Glutamatergic neuron (in vitro differentiated cells): ENCODE results near the gene EIF2AK2. TPM values are rescaled to one million over a fixed set of nuclear protein-coding genes. Genes with fewer than 3 reads are reported as not detected.

Experiments
- DNase-seq: peaks from one replicate; pipeline ENCODE4 v3.0.0; 2022
- H3K27ac Mint-ChIP-seq: one replicate; pipeline ENCODE4 v1.8.0; 2020; ENCODE audit warnings: mild to moderate bottlenecking, mixed read lengths, inconsistent platforms; ENCODE audit not compliant: unreplicated experiment
- H3K27me3 Mint-ChIP-seq: one replicate; pipeline ENCODE4 v1.8.0; 2020; ENCODE audit warnings: mild to moderate bottlenecking, moderate library complexity, mixed read lengths, inconsistent platforms; ENCODE audit not compliant: unreplicated experiment
- H3K36me3 Mint-ChIP-seq: one replicate; pipeline ENCODE4 v1.8.0; 2020; ENCODE audit warnings: mild to moderate bottlenecking, mixed read lengths, inconsistent platforms; ENCODE audit not compliant: unreplicated experiment
- H3K4me1 Mint-ChIP-seq: one replicate; pipeline ENCODE4 v1.8.0; 2020; ENCODE audit warnings: mild to moderate bottlenecking, low read depth, mixed read lengths, inconsistent platforms; ENCODE audit not compliant: unreplicated experiment
- H3K4me3 Mint-ChIP-seq: one replicate; pipeline ENCODE4 v1.8.0; 2020; ENCODE audit warnings: mild to moderate bottlenecking, mixed read lengths, inconsistent platforms; ENCODE audit not compliant: unreplicated experiment
- H3K9me3 Mint-ChIP-seq: one replicate; pipeline ENCODE4 v1.8.0; 2020; ENCODE audit warnings: mild to moderate bottlenecking, moderate library complexity, mixed read lengths, inconsistent platforms; ENCODE audit not compliant: unreplicated experiment
- CTCF ChIP-seq: fragments of 200-600 bp; sonication (generic); IDR thresholded peaks from one replicate; pipeline ENCODE4 v1.5.0; 2021; ENCODE audit not compliant: partially characterized antibody, unreplicated experiment
- total RNA-seq: library from RNA; stranded (reverse); fragmentation: NEBNext Ultra II Directional; extraction: Animal tissue kit (Norgen Biotek cat#: 25700); gene quantifications from one replicate; pipeline ENCODE4 v1.2.1, GENCODE V29; 2021; ENCODE audit not compliant: unreplicated experiment

Gene EIF2AK2
- total RNA-seq, 1 donor from 2014 or later, result 8.7 TPM

GRCh38 chr2:37102588-37102987 lies 54.2 kb downstream of the EIF2AK2 start:
- Mint-ChIP-seq H3K4me1 (peaks cover 6% of the 10 kb centered on the region), H3K27me3 (no peaks in the 10 kb centered on the region), H3K27ac (no peak overlapping the region), H3K9me3 (peaks cover 2% of the 10 kb centered on the region), H3K4me3 (no peak overlapping the region), H3K36me3 (no peaks in the 10 kb centered on the region)
- no peak for TF ChIP-seq CTCF
- DNase-seq, result no peak

- H3K36me3 Mint-ChIP-seq, result no peaks in the 10 kb centered on the region
- no peak overlapping the region for H3K4me3 Mint-ChIP-seq
- TF ChIP-seq CTCF, result no peak
- no peak overlapping the region for H3K27ac Mint-ChIP-seq
- no peak for DNase-seq
- H3K9me3 Mint-ChIP-seq, result no peaks in the 10 kb centered on the region
- H3K27me3 Mint-ChIP-seq, result no peaks in the 10 kb centered on the region
- no peaks in the 10 kb centered on the region for H3K4me1 Mint-ChIP-seq
Observed at GRCh38 chr2:37100054-37100453, 56.7 kb downstream of the EIF2AK2 start.

GRCh38 chr2:37098416-37099118 lies 58.2 kb downstream of the EIF2AK2 start:
- H3K27ac Mint-ChIP-seq, result no peak overlapping the region
- H3K4me1 Mint-ChIP-seq, result no peaks in the 10 kb centered on the region
- H3K36me3 Mint-ChIP-seq, result no peaks in the 10 kb centered on the region
- TF ChIP-seq CTCF, result no peak
- no peak for DNase-seq
- H3K27me3 Mint-ChIP-seq, result no peaks in the 10 kb centered on the region
- no peak overlapping the region for H3K4me3 Mint-ChIP-seq
- H3K9me3 Mint-ChIP-seq, result no peaks in the 10 kb centered on the region

- Mint-ChIP-seq H3K27me3 (no peaks in the 10 kb centered on the region), H3K4me3 (no peak overlapping the region), H3K36me3 (no peaks in the 10 kb centered on the region), H3K27ac (no peak overlapping the region), H3K9me3 (no peaks in the 10 kb centered on the region), H3K4me1 (no peaks in the 10 kb centered on the region)
- TF ChIP-seq CTCF, result no peak
- no peak for DNase-seq
Observed at GRCh38 chr2:37096568-37096967, 60.2 kb downstream of the EIF2AK2 start.

- no peak for TF ChIP-seq CTCF
- Mint-ChIP-seq H3K4me1 (no peaks in the 10 kb centered on the region), H3K4me3 (no peak overlapping the region), H3K27me3 (no peaks in the 10 kb centered on the region), H3K27ac (no peak overlapping the region), H3K9me3 (no peaks in the 10 kb centered on the region), H3K36me3 (no peaks in the 10 kb centered on the region)
- no peak for DNase-seq
Observed at GRCh38 chr2:37091873-37092272, 64.9 kb downstream of the EIF2AK2 start.
